ENCODE results near the gene SPDYE4. TPM values are rescaled to one million over a fixed set of nuclear protein-coding genes. Genes with fewer than 3 reads are reported as not detected.

Gene SPDYE4
- total and polyA plus RNA-seq, 8 donors, result not detected

DNA sequence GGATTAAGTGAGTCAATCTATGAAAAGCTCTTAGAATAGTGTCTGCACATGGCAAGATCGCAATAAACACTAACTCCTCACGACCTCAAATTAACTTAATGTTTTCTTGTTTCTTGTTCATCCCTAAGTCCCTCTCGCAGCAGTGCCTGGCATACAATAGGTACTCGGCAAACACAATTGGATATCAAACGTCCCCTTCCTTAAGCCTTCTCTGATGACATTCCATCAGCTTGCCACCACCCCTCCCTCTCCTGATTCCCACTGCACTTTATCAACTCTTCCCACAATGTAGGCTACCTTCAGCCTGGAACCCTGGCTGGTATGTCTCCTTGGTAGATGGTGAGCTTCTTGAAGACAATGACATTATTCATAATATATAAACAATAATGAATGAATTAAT, 47.1 kb downstream of the SPDYE4 start:
- no peak for DNase-seq
- H3K27ac ChIP-seq, result no peak overlapping the region
- H3K27me3 ChIP-seq, result peaks cover 0 to 3% (median 0%) of the 10 kb centered on the region in 3 donors
- H3K4me3 ChIP-seq, result no peak overlapping the region
- intact Hi-C loops (cut with DNase I; ENCODE audit: low total_unique reads), result no loop called here
- 65 to 73% (median 68%) methylated on average over 5 of the region's 5 CpGs for WGBS, 5 donors
- TF ChIP-seq EP300 (IDR thresholded peaks at IDR 0.05), result no peak
- TF ChIP-seq POLR2AphosphoS5 (IDR thresholded peaks at IDR 0.05), result no peak
- no peak for TF ChIP-seq POLR2A (IDR thresholded peaks at IDR 0.05)
- TF ChIP-seq, protein P1, sequence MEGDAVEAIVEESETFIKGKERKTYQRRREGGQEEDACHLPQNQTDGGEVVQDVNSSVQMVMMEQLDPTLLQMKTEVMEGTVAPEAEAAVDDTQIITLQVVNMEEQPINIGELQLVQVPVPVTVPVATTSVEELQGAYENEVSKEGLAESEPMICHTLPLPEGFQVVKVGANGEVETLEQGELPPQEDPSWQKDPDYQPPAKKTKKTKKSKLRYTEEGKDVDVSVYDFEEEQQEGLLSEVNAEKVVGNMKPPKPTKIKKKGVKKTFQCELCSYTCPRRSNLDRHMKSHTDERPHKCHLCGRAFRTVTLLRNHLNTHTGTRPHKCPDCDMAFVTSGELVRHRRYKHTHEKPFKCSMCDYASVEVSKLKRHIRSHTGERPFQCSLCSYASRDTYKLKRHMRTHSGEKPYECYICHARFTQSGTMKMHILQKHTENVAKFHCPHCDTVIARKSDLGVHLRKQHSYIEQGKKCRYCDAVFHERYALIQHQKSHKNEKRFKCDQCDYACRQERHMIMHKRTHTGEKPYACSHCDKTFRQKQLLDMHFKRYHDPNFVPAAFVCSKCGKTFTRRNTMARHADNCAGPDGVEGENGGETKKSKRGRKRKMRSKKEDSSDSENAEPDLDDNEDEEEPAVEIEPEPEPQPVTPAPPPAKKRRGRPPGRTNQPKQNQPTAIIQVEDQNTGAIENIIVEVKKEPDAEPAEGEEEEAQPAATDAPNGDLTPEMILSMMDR (IDR thresholded peaks at IDR 0.05), result no peak
- H3K4me1 ChIP-seq, result peaks cover 0 to 12% (median 6%) of the 10 kb centered on the region in 4 donors
- H3K9me3 ChIP-seq, result no peaks in the 10 kb centered on the region
- H3K36me3 ChIP-seq, result no peaks in the 10 kb centered on the region

DNA sequence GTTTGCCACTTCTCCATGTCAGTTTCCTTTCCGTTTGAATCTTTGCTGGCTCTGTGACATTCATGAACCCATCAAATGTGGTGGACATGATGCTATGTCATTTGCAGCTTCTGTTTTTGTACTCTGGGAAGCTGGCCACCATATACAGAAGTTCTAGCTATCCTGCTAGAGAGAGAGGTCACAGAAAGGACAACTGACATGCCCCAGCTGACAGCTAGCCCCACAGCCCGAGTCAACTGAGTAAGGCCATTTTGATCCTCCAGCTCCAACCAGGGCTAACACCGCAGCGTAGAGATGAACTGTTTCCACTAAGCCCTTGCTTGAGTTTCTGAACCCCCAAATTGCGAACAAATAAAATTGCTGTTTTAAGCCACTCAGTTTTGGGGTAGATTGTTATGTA, 47.5 kb downstream of the SPDYE4 start:
- H3K4me1 ChIP-seq, result peaks cover 0 to 12% (median 6%) of the 10 kb centered on the region in 4 donors
- no peak overlapping the region for H3K27ac ChIP-seq
- H3K27me3 ChIP-seq, result peaks cover 0 to 7% (median 0%) of the 10 kb centered on the region in 3 donors
- no peak for TF ChIP-seq POLR2A (IDR thresholded peaks at IDR 0.05)
- H3K36me3 ChIP-seq, result no peaks in the 10 kb centered on the region
- H3K4me3 ChIP-seq, result no peak overlapping the region
- WGBS, 5 donors, result 74 to 82% (median 77%) methylated on average over 5 of the region's 5 CpGs
- no peaks in the 10 kb centered on the region for H3K9me3 ChIP-seq
- DNase-seq, result peak in 1 of 2 donors; percentile 42
- intact Hi-C loops (cut with DNase I; ENCODE audit: low total_unique reads), result no loop called here

DNA sequence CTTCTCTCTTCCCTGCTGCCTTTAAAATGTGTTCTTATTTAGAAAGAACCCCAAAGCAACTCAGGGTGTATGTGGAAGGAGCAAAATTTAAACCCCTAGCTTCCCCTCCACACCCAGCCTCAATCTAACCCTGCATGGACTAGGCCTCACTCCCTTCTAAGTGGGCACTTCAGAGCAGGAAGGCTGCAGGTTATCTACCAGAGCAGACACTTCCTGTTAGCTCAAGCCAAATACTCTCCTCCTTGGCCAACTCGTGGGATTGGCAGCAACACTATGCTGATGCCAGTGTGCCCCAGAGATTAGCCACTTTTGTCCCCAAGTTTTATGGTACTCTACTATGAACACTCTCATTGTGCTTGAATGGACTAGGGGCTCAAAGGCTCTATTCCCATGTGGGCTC, 49.3 kb downstream of the SPDYE4 start:
- Histone ChIP-seq H3K27ac (no peak overlapping the region), H3K36me3 (no peaks in the 10 kb centered on the region), H3K9me3 (no peaks in the 10 kb centered on the region), H3K4me1 (peaks cover 0 to 12% (median 6%) of the 10 kb centered on the region in 4 donors), H3K4me3 (no peak overlapping the region), H3K27me3 (peaks cover 0 to 12% (median 0%) of the 10 kb centered on the region in 3 donors)
- TF ChIP-seq, protein P1 (IDR thresholded peaks at IDR 0.05), result no peak
- TF ChIP-seq POLR2A (IDR thresholded peaks at IDR 0.05) (no peak), EP300 (IDR thresholded peaks at IDR 0.05) (no peak), POLR2AphosphoS5 (IDR thresholded peaks at IDR 0.05) (no peak)
- intact Hi-C loops (cut with DNase I; ENCODE audit: low total_unique reads), result no loop called here
- peak in 1 of 2 donors; percentile 34 for DNase-seq
- 0 to 47% (median 18%) methylated on average over 1 of the region's 1 CpG for whole genome bisulfite sequencing, 5 donors

DNA sequence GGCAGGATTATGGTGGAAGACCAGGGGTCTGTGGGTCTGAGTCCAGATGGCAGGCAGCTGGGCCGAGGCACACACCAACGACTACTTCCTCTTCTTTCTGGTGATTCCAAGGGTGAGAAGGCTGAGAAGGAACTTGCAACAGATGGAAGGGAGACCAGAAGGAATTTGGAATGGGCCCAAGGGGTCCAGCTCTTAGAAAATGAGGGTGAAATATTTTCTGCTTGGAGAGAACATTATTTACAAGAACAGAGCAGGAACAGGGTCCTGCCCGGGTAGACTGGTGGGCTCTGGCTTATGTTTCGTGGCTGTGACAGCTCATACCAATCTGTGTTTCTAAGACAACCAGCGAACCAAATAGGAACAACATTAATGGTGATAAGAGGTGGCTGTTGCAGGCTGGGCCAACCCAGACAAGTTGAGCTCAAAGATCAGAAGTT, 50.3 kb downstream of the SPDYE4 start:
- DNase-seq, result peak in 1 of 2 donors; percentile 86
- H3K9me3 ChIP-seq, result peaks cover 0 to 5% (median 0%) of the 10 kb centered on the region in 4 donors
- peaks cover 0 to 12% (median 0%) of the 10 kb centered on the region in 3 donors for H3K27me3 ChIP-seq
- WGBS, 5 donors, result 32 to 64% (median 59%) methylated on average over 5 of the region's 5 CpGs
- H3K36me3 ChIP-seq, result no peaks in the 10 kb centered on the region
- peak overlapping the region in 2 of 5 donors; percentile 22 to 40 for H3K27ac ChIP-seq
- peak in 1 of 3 donors; percentile 14 for TF ChIP-seq POLR2AphosphoS5 (IDR thresholded peaks at IDR 0.05)
- TF ChIP-seq, protein P1 (IDR thresholded peaks at IDR 0.05), result no peak
- TF ChIP-seq POLR2A (IDR thresholded peaks at IDR 0.05), result no peak
- TF ChIP-seq EP300 (IDR thresholded peaks at IDR 0.05), result no peak
- intact Hi-C loops (cut with DNase I; ENCODE audit: low total_unique reads), result no loop called here
- H3K4me3 ChIP-seq, result no peak overlapping the region
- H3K4me1 ChIP-seq, result peaks cover 0 to 12% (median 6%) of the 10 kb centered on the region in 4 donors

DNA sequence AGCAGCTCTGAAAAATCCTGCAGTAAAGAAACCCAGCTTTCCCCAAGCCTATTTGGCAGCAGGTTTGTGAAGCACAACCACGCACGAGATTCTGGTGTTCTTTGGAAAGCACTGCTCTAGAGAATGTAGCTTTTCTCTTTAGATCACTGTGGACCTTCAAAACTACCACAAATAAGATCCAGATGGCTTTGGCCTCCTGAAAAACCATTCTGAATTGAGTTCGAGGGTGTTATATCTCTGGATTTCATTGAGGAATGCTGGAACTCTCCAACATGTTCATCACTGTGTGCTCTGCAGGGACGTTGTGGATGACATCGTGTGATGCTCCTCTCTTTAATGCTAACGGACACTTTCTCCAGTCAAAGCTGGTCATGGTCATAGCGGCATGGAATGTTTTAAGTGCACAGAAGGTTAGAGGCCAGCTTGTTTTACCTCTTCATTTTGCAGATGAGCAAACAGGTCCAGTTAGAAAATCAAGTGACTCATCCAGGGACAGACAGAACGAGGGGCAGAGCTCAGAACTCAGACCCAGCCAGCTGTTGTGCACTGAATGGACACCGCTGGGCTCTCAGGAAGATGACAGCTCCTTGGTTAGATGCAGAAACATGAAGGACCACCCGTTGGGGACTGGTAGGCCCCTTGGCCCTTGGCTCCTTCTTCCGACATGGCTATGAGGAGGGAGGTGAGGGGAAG, 50.9 kb downstream of the SPDYE4 start:
- Histone ChIP-seq H3K4me1 (peaks cover 0 to 12% (median 6%) of the 10 kb centered on the region in 4 donors), H3K27ac (peak overlapping the region in 2 of 5 donors; percentile 22 to 40), H3K27me3 (peaks cover 0 to 12% (median 0%) of the 10 kb centered on the region in 3 donors), H3K36me3 (no peaks in the 10 kb centered on the region), H3K4me3 (no peak overlapping the region), H3K9me3 (peaks cover 0 to 7% (median 0%) of the 10 kb centered on the region in 4 donors)
- DNase-seq, result peak in 1 of 2 donors; percentile 46
- no peak for TF ChIP-seq EP300 (IDR thresholded peaks at IDR 0.05)
- no peak for TF ChIP-seq POLR2A (IDR thresholded peaks at IDR 0.05)
- intact Hi-C loops (cut with DNase I; ENCODE audit: low total_unique reads), result no loop called here
- WGBS, 5 donors, result 62 to 73% (median 68%) methylated on average over 11 of the region's 11 CpGs
